Prostate gland (tissue), 2 donors: Measurements from ENCODE around the gene FAM114A2.

Experiments
- POLR2A ChIP-seq: fragments of 450-650 bp; IDR thresholded peaks from one replicate; pipeline ENCODE4 v1.6.1; 2016; ENCODE audit warnings: antibody characterized with exemption, mild to moderate bottlenecking
- TF ChIP-seq, protein P1 (sequence below), 4 experiments: fragments of 200-600 bp in 2 of 4; fragments of 450-650 bp in 2 of 4; sonication (generic) in 2 of 4; IDR thresholded peaks; 1 replicate in 3 of 4; 2 replicates in 1 of 4; pipeline ENCODE4 v1.5.1; 2016 to 2019; ENCODE audit warnings: antibody characterized with exemption in 4 of 4, mild to moderate bottlenecking in 2 of 4, moderate library complexity in 2 of 4

DNA sequence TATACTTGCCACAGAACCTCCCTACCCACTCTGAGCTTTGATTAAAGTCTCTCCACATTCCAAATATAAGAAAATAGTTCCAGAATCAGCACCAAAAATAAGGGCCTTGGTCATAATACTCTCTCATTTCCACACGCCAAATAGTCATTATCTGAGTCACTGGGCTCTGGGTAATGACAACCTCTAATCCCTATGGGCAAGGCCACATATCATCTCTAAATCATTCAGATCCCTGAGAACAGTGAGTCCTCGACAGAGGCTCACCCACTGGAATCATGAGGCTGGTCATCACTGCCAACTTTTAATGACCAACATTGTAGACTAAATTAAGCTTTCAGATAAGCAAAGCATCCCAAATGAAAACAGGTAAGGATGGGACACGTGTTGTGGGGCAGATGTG lies 28.1 kb downstream of the FAM114A2 start:
- TF ChIP-seq POLR2A = no peak
- TF ChIP-seq, protein P1, sequence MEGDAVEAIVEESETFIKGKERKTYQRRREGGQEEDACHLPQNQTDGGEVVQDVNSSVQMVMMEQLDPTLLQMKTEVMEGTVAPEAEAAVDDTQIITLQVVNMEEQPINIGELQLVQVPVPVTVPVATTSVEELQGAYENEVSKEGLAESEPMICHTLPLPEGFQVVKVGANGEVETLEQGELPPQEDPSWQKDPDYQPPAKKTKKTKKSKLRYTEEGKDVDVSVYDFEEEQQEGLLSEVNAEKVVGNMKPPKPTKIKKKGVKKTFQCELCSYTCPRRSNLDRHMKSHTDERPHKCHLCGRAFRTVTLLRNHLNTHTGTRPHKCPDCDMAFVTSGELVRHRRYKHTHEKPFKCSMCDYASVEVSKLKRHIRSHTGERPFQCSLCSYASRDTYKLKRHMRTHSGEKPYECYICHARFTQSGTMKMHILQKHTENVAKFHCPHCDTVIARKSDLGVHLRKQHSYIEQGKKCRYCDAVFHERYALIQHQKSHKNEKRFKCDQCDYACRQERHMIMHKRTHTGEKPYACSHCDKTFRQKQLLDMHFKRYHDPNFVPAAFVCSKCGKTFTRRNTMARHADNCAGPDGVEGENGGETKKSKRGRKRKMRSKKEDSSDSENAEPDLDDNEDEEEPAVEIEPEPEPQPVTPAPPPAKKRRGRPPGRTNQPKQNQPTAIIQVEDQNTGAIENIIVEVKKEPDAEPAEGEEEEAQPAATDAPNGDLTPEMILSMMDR (IDR thresholded peaks at IDR 0.05) = no peak
